CD4-positive, alpha-beta T cell treated with Interleukin-10 for 1 hour (primary cell): Measurements from ENCODE around the gene EEFSEC.

Experiments
- DNase-seq: peaks from one replicate; pipeline ENCODE4 v3.0.0-alpha.2; 2020

The EEFSEC gene

GRCh38 chr3:128320551-128321340, 167.5 kb downstream of the EEFSEC start:
- no peak for DNase-seq

GRCh38 chr3:128321418-128321817, 168.1 kb downstream of the EEFSEC start:
- no peak for DNase-seq

GRCh38 chr3:128322030-128323022, 169.0 kb downstream of the EEFSEC start:
- peak; percentile 69 for DNase-seq

GRCh38 chr3:128323206-128324081, 170.2 kb downstream of the EEFSEC start:
- no peak for DNase-seq

GRCh38 chr3:128324911-128325592, 171.8 kb downstream of the EEFSEC start:
- DNase-seq, result no peak

- DNase-seq, result no peak
Observed at GRCh38 chr3:128326051-128326823, 173.0 kb downstream of the EEFSEC start.

- DNase-seq, result no peak
Observed at GRCh38 chr3:128327606-128328031, 174.3 kb downstream of the EEFSEC start.

- no peak for DNase-seq
Observed at GRCh38 chr3:128328546-128329458, 175.5 kb downstream of the EEFSEC start.

- no peak for DNase-seq
Observed at GRCh38 chr3:128329491-128330213, 176.4 kb downstream of the EEFSEC start.

- no peak for DNase-seq
Observed at GRCh38 chr3:128330214-128330842, 177.0 kb downstream of the EEFSEC start.

- DNase-seq, result no peak
Observed at GRCh38 chr3:128334086-128334645, 180.9 kb downstream of the EEFSEC start.

- DNase-seq, result no peak
Observed at GRCh38 chr3:128334766-128335165, 181.5 kb downstream of the EEFSEC start.

- no peak for DNase-seq
Observed at GRCh38 chr3:128335621-128336296, 182.5 kb downstream of the EEFSEC start.

- DNase-seq, result no peak
Observed at GRCh38 chr3:128336337-128337156, 183.3 kb downstream of the EEFSEC start.

GRCh38 chr3:128337305-128337704, 184.0 kb downstream of the EEFSEC start:
- DNase-seq, result no peak

- DNase-seq, result no peak
Observed at GRCh38 chr3:128338536-128339330, 185.5 kb downstream of the EEFSEC start.
